HG03045 (cell line): ENCODE data around the gene PKM.
"Not testable (repeated sequence)": the region's sequence is repeated elsewhere in the genome, so short reads cannot be mapped to it uniquely, and the experiment has no call there.

ENCODE experiments used
- ATAC-seq: cut with Tn5 transposase; IDR thresholded peaks from one replicate; pipeline ENCODE4 v1.9.1; 2021; ENCODE audit warnings: mild to moderate bottlenecking, moderate library complexity; ENCODE audit not compliant: unreplicated experiment

PKM gene

DNA sequence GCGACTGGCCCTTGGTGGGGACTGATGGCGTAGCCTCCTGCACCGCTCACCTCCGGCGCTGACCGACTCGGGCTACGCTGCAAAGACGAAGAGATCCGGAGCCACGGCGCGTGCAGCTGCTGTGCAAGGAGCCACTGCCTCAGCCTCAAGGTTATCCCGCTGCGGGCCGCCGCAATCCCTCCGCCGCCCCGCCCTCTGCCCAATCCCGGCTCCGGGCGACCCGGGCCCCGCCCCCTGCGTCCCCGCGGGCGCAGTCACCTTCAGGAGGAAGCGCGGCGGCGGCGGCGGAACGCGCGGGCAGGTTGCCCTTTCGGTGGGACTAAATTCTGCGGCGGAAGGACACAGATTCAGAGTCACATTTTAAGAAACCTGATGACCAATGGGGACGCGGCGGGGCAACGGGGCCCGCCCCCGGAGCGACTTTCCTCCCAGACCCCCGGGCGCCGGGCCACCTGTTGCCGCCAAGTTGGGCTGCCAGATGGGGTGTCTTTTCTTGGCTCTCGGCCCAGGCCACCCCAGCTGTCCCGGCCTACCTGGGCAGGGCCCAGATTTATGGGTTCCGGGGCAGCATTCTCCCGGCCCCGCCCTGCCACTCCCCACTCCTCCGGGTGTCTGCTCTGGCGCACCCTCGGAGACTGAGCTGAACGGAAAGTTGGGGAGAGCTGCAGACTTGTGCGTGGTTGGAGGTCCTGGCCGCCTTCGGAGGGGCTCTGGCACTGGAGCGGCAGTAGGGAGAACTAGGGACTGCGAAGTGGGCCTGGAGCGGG, at the start of gene PKM:
Gene PKM (minus strand): TSS at position 125 of the 767 bp plus-strand sequence. CDS start 12,093 bp downstream, outside the sequence.
- ATAC-seq: peak; percentile 48

DNA sequence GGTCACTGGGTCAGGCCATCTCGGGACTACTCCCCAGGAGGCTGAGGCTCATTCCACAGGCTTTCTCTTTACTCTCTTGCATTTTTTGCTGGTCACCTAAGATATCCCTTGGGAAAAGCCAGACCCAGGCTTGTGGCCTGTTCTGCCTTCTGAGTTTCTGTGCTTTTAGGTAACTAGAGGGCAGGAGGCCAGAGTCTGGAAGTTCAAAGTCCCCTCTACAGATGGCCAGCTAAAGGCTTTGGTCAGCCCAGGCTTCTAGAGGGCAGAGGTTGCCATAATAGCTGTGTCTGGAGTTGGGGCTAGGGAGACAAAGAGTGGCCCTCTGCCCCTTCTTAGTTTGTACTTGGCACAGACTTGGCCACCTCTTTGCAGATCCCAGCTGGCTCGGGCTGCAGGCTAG, 49.8 kb upstream of the PKM start:
- no peak for ATAC-seq

DNA sequence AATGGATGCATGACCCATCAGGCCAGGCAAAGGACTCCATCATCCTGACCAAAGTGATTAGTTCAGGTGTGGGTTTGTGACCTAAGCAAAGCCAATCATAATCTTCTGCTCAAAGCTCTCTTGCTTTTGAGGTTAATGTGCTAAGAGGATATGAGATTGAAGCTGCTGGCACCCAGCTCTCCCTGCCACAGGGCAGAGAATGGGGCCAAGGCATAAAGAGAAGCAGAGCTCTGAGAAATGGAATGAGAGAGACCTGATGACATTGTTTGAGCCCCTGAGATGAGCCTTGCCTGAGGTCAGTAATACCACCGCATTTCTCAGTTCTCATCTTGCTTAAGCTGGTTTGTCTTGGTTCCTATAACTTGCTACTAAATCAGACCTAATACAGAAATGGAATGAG, 47.7 kb upstream of the PKM start:
- no peak for ATAC-seq

DNA sequence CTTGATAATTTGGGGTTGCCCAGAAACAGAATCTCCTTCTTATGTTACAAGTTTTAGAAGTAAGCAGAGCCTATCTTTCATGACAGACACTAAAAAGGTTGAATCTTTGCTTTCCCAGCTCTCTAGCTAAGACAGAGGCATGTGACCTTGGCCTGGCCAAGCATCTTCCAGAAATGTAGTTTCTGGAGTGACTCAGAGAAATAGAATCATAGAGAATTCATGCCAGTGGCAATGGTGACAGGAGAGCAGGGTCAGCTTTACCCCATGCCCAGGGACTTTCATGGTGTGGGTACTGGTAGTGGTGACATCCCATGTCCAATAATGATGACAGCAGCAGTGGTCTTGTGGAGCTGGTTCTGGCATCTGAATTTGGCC, 45.3 kb upstream of the PKM start:
- no peak for ATAC-seq

DNA sequence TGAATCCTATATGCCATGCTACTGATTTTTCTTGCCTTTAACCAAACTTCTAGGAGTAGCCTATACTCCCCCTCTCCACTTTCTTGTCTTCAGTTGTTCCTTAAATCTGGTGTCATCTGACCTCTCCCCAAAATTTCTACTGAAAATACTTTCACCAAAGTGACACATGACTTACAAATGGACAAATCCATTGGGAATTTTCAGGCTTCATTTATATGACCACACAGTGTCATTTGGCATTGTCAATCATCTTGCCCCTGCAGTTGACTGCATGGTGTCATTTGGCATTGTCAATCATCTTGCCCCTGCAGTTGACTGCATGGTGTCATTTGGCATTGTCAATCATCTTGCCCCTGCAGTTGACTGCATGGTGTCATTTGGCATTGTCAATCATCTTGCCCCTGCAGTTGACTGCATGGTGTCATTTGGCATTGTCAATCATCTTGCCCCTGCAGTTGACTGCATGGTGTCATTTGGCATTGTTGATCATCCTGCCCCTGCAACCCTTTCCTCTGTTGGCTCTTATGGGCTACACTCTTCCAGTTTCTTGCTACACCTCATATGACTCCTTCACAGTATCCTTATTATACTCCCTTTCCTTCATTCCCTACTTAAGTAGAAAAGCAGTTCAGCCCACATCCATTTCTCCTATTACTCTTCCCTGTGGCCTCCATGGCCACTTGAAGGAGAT, 44.8 kb upstream of the PKM start:
- ATAC-seq: not testable (repeated sequence)

DNA sequence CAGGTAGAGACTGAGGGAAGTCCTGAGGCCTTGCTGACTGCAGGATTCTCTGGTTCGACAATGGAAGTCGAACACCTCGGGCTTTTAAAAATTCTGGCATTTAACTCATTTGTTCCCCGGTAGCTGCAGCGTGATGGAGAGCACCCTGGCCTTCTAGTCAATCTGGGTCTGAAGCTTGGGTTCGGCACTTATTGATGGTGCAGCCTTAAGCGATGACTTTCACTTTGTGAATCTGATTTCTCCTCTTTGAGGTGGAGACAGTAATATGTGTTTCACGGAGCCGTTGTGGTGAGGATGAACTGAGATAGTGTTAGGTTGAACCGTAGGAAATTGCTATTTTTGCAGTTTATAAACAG, 42.0 kb upstream of the PKM start:
- no peak for ATAC-seq

DNA sequence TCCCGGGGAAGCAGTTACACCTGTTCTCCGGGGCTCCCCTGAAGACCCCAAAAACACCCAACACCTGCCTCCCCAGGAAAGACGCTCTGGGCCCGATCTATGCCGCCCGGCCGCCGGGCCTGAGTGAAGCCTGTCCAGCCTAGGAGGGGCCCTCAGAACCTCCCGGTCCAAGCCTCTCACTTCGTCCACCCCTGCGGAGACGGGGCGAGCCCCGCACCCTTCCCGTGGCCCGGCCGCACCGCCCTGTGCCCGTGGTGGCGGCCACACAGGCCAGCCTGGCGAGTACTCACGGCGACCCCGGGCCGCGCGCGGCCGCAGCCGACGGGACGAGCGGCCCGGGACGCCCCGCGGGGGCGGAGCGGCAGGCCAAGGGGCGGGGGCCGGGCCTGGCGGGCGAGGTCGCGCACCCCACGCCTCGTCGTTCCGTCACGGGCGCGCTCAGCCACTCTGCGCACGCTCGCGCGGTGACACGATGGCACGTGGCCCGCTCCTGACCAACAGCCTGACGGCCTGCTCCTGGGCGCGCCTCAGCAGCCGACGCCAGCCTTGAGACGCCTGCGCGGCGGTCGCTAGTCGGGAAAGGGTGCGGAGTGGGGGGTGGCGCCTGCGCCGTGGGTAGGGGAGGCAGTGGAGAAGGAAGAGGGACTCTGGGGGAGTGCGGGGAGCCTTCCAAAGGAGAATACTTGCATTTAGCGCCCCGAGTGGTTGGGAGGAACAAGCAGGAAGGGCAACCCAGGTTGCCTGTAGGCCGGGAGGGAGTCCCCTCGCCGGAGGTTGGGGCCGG, 41.4 kb upstream of the PKM start, which contains the start of gene PARP6:
Gene PARP6 (minus strand): TSS at position 342 of the 784 bp plus-strand sequence. CDS start 5,077 bp downstream, outside the sequence.
- peak; percentile 95 for ATAC-seq

DNA sequence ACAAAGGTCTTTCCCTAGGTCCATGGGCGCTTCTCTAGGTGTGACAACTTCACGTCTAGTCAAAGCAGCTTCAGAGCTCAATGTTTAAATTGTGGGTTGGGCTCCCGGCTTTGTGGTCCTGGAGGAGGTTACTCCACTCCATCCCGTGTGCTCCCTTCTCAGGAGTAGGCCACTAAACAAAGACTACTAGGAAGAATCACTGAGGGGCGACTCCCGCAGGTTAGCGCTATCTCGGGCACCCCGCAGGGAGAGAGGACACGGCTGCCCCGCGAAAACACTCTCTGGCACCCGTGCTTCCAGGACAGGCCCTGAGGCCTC, 40.9 kb upstream of the PKM start:
- ATAC-seq: no peak

DNA sequence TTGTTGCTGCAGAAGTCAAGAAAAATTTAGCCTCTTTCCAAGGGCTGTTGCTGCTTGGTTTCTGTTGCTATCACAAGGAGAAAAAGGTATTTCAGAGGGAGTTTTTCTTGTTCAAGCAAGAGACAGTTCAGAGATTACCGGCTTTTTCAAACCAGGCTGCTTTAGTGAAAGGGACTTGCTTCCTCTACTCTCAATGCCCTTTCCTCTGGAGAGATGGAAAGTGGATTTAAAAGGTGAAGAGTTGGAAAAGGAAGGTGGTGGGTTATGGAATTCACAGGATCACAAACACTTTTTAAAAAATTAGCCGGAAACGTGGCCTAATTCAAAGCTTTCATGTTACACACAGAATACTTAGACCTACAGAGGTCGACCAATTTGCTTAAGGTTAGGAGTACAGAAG, 40.2 kb upstream of the PKM start:
- ATAC-seq: no peak

DNA sequence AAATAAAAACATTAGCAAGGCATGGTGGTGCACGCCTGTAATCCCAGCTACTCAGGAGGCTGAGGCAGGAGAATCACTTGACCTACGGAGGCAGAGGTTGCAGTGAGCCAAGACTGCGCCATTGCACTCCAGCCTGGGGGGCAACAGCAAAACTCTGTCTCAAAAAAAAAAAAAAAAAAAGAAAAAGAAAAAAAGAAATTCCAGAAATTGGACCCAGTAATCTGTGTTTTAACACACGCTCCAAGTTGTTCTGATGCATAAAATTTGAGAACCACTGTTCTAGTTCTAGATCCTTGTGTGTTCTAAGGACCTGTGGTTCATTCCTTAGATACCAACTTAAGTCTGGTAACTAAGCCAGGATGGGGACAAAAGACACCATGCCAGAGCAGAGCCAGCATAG, 38.7 kb upstream of the PKM start:
- ATAC-seq: no peak

DNA sequence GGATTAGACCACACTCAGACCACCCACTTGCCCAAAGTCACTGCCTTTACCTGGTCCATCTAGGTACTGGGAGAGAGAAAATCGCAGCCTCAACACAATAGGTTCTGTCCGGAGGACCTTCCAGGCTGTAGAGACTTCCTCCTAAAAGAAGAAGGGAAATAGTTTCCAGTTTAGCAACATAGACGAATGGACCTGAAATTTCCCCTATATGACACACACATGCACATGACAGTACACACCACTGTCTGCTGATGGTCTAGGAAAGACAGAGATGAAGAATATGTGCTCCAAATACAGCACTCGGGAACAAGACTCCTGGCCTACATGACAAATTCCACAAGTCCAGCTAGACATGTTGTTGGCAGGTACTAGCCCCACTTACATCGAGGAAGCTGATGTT, 34.0 kb upstream of the PKM start:
- ATAC-seq: no peak

DNA sequence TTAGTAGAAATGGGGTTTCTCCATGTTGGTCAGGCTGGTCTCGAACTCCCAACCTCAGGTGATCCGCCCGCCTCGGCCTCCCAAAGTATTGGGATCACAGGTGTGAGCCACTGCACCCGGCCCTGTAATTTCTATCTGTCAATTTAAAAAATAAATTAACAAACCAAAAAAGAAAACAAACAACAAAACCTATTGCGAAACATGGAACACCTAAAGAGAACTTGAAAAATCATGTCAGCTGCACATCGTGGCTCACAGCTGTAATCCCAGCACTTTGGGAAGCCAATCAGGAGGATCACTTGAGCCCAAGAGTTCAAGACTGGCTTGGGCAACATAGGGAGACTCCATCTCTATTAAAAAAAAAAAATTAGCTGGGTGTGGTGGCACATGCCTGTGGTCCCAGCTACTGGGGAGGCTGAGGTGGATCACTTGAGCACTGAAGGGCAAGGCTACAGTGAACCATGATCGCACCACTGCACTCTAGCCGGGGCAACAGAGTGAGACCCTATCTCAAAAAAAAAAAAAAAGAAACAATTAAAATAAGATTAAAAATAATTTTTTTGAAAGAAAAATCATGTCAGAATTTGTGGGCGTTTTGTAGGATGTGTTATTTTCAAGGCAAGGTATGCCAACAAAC, 21.8 kb upstream of the PKM start:
- ATAC-seq: no peak

DNA sequence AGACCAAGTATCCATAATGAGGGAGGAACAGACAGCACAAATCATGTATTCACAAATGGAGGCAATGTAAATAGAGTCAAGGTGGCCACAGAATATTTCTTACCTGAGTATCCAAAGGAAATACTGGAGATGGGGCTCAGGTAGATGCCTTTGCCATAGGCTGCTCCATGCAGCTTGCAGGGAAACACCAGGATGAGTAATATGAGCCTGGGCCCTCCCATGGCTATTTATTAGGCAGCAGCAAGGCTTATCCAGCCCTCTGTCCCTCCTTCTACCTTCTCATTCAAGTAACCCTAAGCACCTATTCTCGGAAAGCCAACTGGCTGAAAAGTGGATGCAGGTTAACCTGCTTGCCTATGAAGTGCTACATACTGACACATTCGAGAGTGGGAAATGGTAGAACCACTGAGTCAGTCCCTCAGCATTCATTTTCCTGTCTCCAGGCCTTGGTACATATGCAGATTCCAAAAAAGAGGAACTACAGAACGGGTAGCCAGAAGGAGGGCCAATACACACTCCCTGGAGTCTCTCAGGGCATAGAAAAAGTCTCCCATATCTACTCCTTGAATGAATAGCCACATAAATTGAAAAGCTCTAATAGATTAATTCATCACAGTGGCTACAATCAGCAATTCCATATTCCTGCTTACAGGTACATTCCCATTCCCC, 18.3 kb upstream of the PKM start:
- no peak for ATAC-seq

DNA sequence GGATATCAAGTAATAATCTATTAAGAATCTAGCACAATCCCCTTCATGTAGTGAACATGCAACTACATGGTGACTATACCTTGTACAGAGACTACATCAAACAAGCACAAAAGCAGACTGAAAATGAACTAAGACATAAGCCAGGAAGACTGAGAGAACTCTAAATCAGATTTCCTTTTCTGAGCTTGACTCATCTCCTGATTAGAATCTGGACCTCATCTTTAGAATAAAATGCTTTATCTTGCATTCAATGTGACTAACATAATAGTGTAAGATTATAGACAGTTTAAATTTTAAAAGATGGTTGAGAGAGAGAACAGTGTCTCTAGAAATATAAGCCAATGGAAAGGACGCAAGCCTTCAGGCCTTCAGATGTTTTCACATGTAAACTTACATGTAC, 17.5 kb upstream of the PKM start:
- ATAC-seq: no peak

DNA sequence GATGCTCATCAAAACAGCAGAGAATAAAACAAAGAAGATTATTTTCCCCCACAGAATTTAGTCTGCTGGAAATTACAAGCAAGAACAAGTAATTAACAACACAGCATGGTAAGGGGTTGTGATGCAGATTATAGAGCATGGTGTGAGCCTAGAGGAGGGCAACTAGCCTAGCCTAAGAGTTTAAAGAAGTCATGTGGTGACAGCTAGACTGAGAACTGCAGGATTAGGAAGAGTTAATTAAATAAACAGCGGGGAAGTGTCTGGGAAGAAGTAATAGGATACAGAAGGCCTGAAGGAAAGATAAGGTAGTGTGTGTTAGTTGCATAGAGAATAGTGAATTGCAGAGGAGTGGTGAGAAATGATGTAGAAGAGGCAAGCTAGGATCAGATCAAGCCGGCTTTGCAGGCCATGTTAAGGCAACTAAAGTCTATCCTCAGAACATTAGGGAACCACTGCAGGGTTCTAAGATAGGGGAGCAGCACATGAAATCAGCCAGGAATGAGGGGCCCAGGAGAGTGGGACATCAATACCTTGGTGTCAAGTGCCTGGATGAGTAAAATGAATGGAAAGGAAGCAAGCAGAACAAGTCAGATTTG, 11.9 kb upstream of the PKM start:
- no peak for ATAC-seq

DNA sequence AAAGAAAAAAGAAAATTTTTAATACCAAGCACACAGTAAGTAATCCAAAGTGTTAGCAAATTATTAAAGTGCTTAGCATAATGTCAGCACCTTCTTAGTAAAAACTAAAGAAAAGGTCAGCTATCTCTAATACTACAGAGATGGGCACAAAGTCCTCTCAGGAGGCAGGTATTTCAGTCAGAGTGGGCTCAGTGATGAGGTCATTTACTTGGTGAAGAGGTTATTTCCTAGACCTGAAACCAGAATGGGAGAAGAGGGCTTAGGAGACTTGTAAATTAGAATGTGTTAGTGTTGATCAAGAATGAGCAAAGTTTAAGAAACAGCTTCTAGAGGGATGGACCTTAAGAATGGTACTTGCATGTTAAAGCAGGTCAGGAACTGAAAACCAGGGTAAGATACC, 8.7 kb upstream of the PKM start:
- ATAC-seq: no peak

DNA sequence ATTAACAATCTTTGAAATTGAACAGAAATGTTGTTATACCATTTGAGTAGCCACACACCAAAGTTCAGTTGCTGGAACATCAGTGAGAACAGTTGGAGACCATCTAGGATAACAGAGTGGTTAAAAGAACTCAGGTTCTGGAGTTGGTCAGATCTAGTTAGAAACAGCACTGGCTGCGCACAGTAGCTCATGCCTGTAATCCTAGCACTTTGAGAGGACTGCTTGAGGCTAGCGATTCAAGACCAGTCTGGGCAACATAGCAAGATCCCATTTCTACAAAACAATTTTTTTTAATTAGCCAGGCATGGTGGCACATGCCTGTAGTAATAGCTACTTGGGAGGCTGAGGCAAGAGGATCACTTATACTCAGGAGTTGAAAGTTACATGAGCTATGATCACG, 7.6 kb upstream of the PKM start:
- ATAC-seq: no peak

DNA sequence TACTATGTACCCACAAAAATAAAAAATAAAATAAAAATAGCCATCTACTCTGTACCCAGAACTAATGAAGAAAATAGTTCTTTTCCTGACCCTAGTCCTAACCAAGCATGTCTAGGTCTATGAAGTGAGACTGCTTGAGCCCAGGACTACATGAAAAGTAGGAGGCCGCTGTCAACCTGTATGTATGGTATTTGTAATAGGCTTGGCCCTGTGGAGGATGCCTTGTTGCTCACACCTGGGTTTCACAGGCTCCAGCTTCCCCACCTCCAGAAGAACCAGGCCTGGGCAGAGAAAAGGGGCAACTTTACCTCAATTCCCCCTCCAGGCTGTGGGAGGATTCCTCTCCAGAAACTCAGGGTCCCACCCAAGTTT, 6.8 kb upstream of the PKM start:
- ATAC-seq: no peak

DNA sequence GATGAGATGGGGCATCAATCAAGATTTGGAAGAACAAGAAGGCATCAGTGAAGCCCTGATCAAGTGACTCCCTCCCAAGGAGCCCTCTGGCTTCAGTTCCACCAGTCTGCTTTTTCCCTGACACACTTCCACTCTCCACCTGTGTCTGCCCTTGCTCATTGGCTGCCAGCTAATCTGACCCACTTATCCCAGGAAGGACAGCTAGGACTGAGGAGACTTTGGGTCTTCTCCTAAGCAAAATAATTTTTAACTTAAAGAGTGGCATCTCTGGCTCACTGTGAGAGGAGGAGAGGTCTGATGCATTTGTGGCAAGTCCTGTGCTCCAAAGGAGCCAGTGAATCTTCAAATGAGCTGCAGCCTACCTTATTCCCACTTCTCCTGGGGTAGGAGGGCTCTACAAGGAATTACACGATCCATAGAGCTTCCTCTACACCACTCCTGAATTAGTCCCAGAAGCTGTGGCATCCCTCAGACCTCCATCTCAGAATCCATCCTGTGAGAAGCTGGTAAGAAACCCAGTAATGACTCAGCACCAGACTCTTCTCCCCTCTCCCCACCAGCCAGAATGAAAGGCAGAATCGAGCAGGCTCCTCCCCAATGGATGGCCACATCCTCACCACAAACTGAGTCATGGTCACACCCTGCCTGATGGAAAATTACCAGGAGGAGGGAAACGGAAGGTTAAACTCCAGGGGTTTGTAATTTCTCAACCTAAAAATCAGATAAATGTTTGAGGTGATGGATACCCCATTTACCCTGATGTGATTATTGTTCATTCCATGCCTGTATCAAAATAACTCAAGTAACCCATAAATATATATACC, 6.3 kb upstream of the PKM start:
- ATAC-seq: peak; percentile 54
